ENCODE measurements around the gene OSBPL2.

The OSBPL2 gene

DNA sequence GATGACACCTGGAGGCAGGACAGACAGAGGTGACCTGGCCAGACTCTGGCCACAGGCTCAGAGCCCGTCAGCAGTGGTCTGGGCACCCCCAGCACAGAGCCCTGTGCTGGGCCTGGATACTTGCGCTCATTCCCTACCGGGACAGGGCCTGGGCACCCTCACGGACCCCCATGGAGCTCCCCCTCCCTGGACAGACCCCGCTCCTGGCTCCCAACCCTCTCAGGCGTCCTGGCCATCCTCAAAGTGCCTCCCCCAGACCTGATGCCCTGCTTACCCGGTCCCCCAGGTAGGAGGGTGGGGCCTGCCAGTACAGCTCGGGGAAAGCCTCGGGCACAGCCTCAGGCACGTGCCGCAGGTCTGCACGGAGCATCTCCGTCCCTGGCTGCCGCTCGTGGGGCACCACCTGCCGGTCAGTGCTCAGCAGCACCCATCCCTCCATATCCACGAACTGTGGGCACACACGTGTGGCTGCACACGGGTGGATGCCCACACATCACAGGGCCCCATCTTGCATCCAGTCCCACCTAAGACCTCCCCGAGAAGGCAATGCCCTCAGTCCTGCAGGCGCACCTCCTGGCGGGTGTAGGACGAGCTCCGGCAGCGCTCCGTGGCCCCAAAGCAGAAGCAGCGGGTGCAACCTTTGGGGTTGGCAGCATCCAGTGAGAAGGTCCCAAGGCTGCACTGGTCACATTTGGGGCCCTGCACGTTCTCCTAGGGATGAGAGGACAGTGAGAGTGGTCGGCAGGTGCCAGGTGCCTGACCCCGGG, 88.8 kb downstream of the OSBPL2 start:
- Histone ChIP-seq H3K9ac (ENCODE audit: insufficient read length) (no peak overlapping the region), H3K9me3 (ENCODE audit: low read depth, low read length) (no peaks in the 10 kb centered on the region), H3K36me3 (ENCODE audit: insufficient read depth, low read length) (no peaks in the 10 kb centered on the region), H3K4me3 (no peak overlapping the region), H3K27ac (no peak overlapping the region)
- TF ChIP-seq FOXP2 (optimal IDR thresholded peaks at IDR 0.05; ENCODE audit: control extremely low read depth, extremely low read length, insufficient read depth) (no peak), EZH2 (IDR thresholded peaks at IDR 0.05) (no peak), POLR2AphosphoS5 (IDR thresholded peaks at IDR 0.05; ENCODE audit: borderline replicate concordance, low read depth, low read length) (no peak)
- DNase-seq (ENCODE audit: low read depth, low spot score): no peak

DNA sequence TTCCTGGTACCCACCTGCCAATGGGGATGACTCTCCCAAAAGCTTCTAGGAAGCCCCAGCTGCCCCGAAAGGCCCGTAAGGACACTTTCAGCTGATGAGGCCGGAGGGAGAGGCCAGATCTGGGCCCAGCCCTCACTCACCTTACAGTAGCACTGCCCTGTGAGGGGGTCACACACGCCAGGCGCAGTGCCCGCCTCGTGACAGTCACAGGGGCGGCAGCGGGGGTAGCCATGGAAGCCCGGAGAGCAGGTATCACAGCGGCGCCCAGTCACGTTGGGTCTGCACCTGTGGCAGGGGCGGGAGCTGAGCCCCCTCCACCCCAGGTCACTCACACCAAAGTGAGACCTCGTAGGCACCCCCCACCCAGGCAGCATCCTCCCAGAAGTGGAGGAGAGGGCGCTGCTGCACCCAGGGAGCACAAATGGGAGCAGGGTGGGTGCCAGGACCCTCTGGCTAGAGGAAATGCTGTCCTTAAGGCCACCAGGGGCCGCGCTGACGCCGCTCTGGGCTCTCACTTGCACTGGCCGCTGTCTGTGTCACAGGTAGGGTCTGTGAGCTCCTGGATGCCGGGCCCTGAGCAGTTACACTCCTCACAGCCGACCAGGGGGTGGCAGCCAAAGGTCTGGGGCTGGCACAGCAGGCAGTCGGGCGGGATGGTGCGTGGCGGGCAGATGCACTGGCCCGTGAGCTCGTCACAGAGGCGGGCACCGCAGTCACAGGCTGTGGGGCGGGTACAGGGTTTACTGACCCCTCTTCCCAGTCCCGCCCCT, 89.6 kb downstream of the OSBPL2 start:
- Histone ChIP-seq H3K36me3 (ENCODE audit: insufficient read depth, low read length) (no peaks in the 10 kb centered on the region), H3K9ac (ENCODE audit: insufficient read length) (no peak overlapping the region), H3K27ac (no peak overlapping the region), H3K9me3 (ENCODE audit: low read depth, low read length) (no peaks in the 10 kb centered on the region), H3K4me3 (no peak overlapping the region)
- no peak for DNase-seq (ENCODE audit: low read depth, low spot score)
- TF ChIP-seq EZH2 (IDR thresholded peaks at IDR 0.05) (no peak), FOXP2 (optimal IDR thresholded peaks at IDR 0.05; ENCODE audit: control extremely low read depth, extremely low read length, insufficient read depth) (no peak), POLR2AphosphoS5 (IDR thresholded peaks at IDR 0.05; ENCODE audit: borderline replicate concordance, low read depth, low read length) (no peak)

DNA sequence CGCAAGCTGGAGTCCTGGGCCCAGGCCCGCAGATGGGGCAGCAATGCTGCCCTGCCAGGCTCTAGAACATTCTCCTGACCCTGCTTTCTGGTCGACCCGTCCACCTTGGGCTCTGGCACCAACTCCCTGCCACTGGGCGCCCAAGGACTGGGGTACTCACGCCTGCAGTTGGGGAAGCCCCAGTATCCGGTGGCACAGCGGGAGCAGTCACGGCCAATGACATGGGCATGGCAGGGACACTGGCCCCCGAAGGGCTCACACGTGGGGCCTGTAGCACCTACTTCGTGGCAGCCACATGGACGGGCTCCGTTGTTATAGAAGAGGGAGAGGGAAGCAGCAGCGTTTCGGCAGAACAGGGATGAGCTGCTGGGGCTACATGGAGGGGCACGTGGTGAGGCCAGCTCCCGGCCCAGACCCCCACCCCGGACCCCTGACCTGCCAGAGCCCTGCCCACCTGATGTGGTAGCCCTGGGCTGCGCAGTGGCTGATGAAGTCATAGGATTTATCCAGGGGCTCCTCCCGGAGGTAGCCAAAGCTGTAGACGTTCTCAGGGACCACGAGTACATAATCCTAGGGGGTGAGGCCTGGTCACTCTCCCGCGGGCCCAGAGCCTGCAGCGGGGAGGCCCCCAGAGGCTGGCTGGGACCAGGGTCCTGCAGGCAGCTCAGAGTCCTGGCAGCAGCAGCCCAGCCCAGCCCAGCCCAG, 90.5 kb downstream of the OSBPL2 start:
- DNase-seq (ENCODE audit: low read depth, low spot score): no peak
- no peak overlapping the region for H3K9ac ChIP-seq (ENCODE audit: insufficient read length)
- H3K27ac ChIP-seq: no peak overlapping the region
- TF ChIP-seq POLR2AphosphoS5 (IDR thresholded peaks at IDR 0.05; ENCODE audit: borderline replicate concordance, low read depth, low read length): no peak
- no peaks in the 10 kb centered on the region for H3K9me3 ChIP-seq (ENCODE audit: low read depth, low read length)
- H3K4me3 ChIP-seq: no peak overlapping the region
- H3K36me3 ChIP-seq (ENCODE audit: insufficient read depth, low read length): no peaks in the 10 kb centered on the region

DNA sequence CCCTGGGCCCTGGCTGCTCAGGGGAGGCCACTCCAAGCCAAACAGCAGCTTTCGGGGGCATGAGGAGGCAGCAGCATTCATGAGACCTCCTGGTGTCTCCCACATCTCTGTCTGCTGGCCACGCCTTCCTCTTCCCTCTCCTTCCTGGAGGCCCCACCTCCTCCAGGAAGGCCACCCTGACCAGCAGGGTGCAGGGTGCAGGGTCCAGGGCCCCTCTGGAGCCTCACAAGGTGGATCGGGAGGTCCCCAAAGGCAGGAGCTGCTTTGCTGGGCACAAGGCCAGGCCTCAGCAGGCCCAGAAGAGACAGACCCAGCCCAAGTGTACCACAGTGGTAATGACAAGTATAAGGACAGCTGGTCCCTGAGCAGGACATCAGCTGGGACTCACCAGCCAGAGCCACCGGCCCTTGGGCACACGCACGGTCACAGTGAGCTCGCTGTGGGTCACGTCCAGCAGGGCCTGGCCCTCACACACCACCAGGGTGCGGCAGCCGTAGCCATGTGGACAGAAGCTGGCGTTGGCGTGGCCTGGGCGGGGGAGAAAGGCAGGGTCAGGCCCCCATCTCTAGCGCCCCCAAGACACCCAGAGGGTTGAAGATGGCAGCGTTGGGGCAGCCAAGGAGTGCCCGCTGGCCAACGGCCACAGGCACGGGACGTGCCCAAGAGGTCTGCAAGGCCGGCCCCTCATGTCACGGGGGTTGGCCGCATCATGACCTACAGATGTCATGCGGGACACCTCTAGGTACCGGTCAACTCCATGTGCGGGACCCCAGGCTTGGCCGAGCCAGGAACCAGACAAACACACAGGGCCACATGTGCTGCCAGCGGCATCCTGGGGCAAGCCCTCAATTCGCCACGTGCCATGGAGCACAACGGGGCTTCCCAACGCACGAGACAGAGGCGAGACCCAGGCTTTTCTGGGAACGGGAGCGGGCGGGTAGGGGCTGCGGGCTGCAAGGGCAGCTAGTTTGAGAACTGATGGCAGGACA, 91.4 kb downstream of the OSBPL2 start:
- TF ChIP-seq FOXP2 (optimal IDR thresholded peaks at IDR 0.05; ENCODE audit: control extremely low read depth, extremely low read length, insufficient read depth) (no peak), EZH2 (IDR thresholded peaks at IDR 0.05) (no peak), POLR2AphosphoS5 (IDR thresholded peaks at IDR 0.05; ENCODE audit: borderline replicate concordance, low read depth, low read length) (no peak)
- no peaks in the 10 kb centered on the region for H3K9me3 ChIP-seq (ENCODE audit: low read depth, low read length)
- no peak overlapping the region for H3K4me3 ChIP-seq
- H3K9ac ChIP-seq (ENCODE audit: insufficient read length): no peak overlapping the region
- no peaks in the 10 kb centered on the region for H3K36me3 ChIP-seq (ENCODE audit: insufficient read depth, low read length)
- no peak for DNase-seq (ENCODE audit: low read depth, low spot score)
- H3K27ac ChIP-seq: no peak overlapping the region

DNA sequence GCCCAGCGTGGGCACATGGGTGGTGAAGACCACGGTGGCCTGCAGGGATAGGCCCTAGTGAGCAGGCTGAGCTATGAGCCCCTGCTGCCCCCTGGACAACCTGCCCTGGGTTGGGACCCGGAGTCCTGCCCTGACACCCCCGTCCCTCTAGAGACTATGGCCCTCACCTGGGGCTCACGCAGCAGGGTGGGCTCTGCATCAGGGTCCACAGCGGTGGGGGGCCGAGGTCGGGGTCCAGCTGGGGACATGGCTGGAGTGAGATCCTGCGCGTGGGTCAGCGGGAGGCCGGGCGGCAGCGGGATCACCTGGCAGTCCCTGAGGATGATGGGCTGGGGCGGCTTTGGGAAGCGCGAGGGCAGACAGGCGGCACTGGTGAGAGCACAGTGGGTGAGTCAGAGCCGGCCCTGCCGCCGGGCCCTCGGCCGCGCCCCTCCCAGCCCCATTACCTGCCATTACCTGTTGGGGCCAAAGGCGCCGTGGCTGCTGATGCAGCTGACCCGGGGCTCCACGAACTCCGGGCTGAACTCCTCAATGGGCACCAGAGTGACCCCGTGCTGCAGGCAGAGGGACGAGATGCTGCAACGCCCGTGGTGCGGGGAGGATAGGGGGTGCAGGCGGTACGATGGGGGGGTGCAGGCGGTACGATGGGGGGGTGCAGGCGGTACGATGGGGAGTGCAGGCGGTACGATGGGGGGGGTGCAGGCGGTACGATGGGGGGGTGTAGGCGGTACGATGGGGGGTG, 92.4 kb downstream of the OSBPL2 start:
- no peak overlapping the region for H3K27ac ChIP-seq
- no peaks in the 10 kb centered on the region for H3K9me3 ChIP-seq (ENCODE audit: low read depth, low read length)
- no peaks in the 10 kb centered on the region for H3K36me3 ChIP-seq (ENCODE audit: insufficient read depth, low read length)
- TF ChIP-seq POLR2AphosphoS5 (IDR thresholded peaks at IDR 0.05; ENCODE audit: borderline replicate concordance, low read depth, low read length): no peak
- no peak for TF ChIP-seq FOXP2 (optimal IDR thresholded peaks at IDR 0.05; ENCODE audit: control extremely low read depth, extremely low read length, insufficient read depth)
- TF ChIP-seq EZH2 (IDR thresholded peaks at IDR 0.05): no peak
- DNase-seq (ENCODE audit: low read depth, low spot score): no peak
- H3K9ac ChIP-seq (ENCODE audit: insufficient read length): no peak overlapping the region
- no peak overlapping the region for H3K4me3 ChIP-seq

DNA sequence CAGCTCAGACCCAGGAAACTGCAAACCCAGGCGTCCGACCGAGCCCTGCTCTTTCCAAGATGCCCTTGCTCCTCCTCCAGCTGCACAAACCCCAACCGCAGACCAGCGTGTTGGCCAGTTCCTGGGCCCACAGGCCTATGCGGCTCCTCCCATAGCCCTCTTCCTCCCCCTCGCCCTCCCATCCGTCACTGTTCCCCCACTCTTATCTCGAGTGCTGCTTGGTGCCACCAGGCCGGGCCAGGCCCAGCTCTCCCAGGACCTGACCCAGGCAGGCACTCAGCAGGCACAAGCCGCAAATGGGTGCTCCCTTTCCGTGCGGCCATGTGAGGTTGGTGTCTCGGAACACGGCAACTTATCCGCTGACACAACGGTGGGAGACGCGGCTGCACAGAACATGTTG, 93.0 kb downstream of the OSBPL2 start:
- H3K9me3 ChIP-seq (ENCODE audit: low read depth, low read length): no peaks in the 10 kb centered on the region
- no peak for DNase-seq (ENCODE audit: low read depth, low spot score)
- H3K9ac ChIP-seq (ENCODE audit: insufficient read length): no peak overlapping the region
- H3K36me3 ChIP-seq (ENCODE audit: insufficient read depth, low read length): no peaks in the 10 kb centered on the region
- no peak for TF ChIP-seq POLR2AphosphoS5 (IDR thresholded peaks at IDR 0.05; ENCODE audit: borderline replicate concordance, low read depth, low read length)
- TF ChIP-seq FOXP2 (optimal IDR thresholded peaks at IDR 0.05; ENCODE audit: control extremely low read depth, extremely low read length, insufficient read depth): no peak
- no peak for TF ChIP-seq EZH2 (IDR thresholded peaks at IDR 0.05)
- H3K4me3 ChIP-seq: no peak overlapping the region
- no peak overlapping the region for H3K27ac ChIP-seq

DNA sequence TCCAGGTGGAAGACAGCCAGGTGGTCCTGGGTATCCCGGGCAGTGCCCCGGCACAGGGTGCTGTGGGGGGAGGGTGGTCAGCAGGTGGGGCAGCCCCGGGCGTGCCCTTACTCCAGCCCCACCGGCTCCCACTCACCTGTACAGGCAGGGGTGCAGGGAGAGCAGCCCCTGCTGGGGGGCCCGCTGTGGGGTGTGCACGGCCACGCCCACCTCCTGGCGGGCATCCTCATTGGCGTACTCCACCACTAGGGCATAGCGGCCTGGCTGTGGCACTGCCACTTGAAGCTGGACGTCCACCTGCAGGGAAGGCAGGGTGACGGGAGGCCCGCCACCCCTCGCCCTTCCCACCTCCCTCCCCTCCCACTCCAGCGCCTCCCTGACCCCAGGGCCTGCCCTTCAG, 94.1 kb downstream of the OSBPL2 start:
- no peak for DNase-seq (ENCODE audit: low read depth, low spot score)
- Histone ChIP-seq H3K4me3 (no peak overlapping the region), H3K36me3 (ENCODE audit: insufficient read depth, low read length) (no peaks in the 10 kb centered on the region), H3K9me3 (ENCODE audit: low read depth, low read length) (no peaks in the 10 kb centered on the region), H3K9ac (ENCODE audit: insufficient read length) (no peak overlapping the region), H3K27ac (no peak overlapping the region)
- TF ChIP-seq EZH2 (IDR thresholded peaks at IDR 0.05) (no peak), POLR2AphosphoS5 (IDR thresholded peaks at IDR 0.05; ENCODE audit: borderline replicate concordance, low read depth, low read length) (no peak), FOXP2 (optimal IDR thresholded peaks at IDR 0.05; ENCODE audit: control extremely low read depth, extremely low read length, insufficient read depth) (no peak)
